T-cell (primary cell): ENCODE results near the gene SLC27A3. TPM values are rescaled to one million over a fixed set of nuclear protein-coding genes. Genes with fewer than 3 reads are reported as not detected.

Experiments
- ATAC-seq, 4 experiments: fragments of 200-7000 bp in 3 of 4; fragments of 150-1000 bp in 1 of 4; cut with Tn5 transposase; replicated peaks in 1 of 4; 1 replicate in 3 of 4; 2 replicates in 1 of 4; pipeline ENCODE4 v1.10.0; 2021; ENCODE audit warnings: moderate library complexity in 3 of 4, mild to moderate bottlenecking in 2 of 4, moderate number of reproducible peaks in 1 of 4
- CTCF ChIA-PET, 2 donors: fragments of 300-600 bp; sonication (Branson Sonifier 250); formaldehyde crosslinking; loops; one replicate each; lab custom pipeline; 2022; ENCODE audit warnings: antibody characterized with exemption in 2 of 2; lab: Charles Lee
- POLR2A ChIA-PET, 2 donors: fragments of 300-600 bp; sonication (Branson Sonifier 250); formaldehyde crosslinking; loops; one replicate each; lab custom pipeline; 2022; ENCODE audit warnings: antibody characterized with exemption in 2 of 2; lab: Charles Lee
- DNase-seq, 35 experiments: peaks; one replicate each; pipeline versions ENCODE4 v3.0.0 to v3.0.0-alpha.2; 2013 to 2023
- H3K27ac ChIP-seq: one replicate; pipeline ENCODE4 v1.5.1; 2013; ENCODE audit warnings: low read length
- H3K27me3 ChIP-seq, 2 experiments: replicated peaks in 1 of 2; 1 replicate in 1 of 2; 2 replicates in 1 of 2; pipeline versions ENCODE4 v1.6.1 to v1.7.0; 2013; ENCODE audit warnings: low read length in 1 of 2, mixed read lengths in 1 of 2; ENCODE audit not compliant: control insufficient read depth in 2 of 2, insufficient read depth in 2 of 2; ENCODE audit errors: extremely low read depth in 1 of 2
- H3K36me3 ChIP-seq, 2 donors: 1 replicate in 1 of 2; 2 replicates in 1 of 2; pipeline versions ENCODE4 v1.6.1 to v1.7.0; 2013; ENCODE audit warnings: low read length in 1 of 2; ENCODE audit not compliant: control insufficient read depth in 2 of 2, insufficient read depth in 1 of 2; ENCODE audit errors: extremely low read depth in 1 of 2
- H3K4me1 ChIP-seq, 2 experiments: 1 replicate in 1 of 2; 2 replicates in 1 of 2; pipeline versions ENCODE4 v1.6.1 to v1.7.0; 2013; ENCODE audit warnings: low read length in 2 of 2, mixed read lengths in 1 of 2; ENCODE audit not compliant: insufficient read depth in 2 of 2, control insufficient read depth in 1 of 2; ENCODE audit errors: extremely low read depth in 1 of 2
- H3K4me3 ChIP-seq, 2 donors: 1 replicate in 1 of 2; 2 replicates in 1 of 2; pipeline versions ENCODE4 v1.5.1 to v1.7.0; 2013; ENCODE audit warnings: mild to moderate bottlenecking in 2 of 2, low read length in 1 of 2, moderate library complexity in 1 of 2; ENCODE audit not compliant: control insufficient read depth in 1 of 2; ENCODE audit errors: extremely low read depth in 1 of 2
- H3K9me3 ChIP-seq: 2 replicates; pipeline ENCODE4 v1.7.0; 2013
- H3K27ac Mint-ChIP-seq, 2 donors: one replicate each; pipeline ENCODE4 v1.8.0; 2020 to 2021; ENCODE audit warnings: mild to moderate bottlenecking in 2 of 2, mixed read lengths in 2 of 2
- H3K27me3 Mint-ChIP-seq, 2 donors: one replicate each; pipeline ENCODE4 v1.8.0; 2021 to 2022; ENCODE audit warnings: mixed read lengths in 2 of 2
- H3K36me3 Mint-ChIP-seq: one replicate; pipeline ENCODE4 v1.8.0; 2021; ENCODE audit warnings: mixed read lengths
- H3K4me1 Mint-ChIP-seq, 3 donors: one replicate each; pipeline ENCODE4 v1.8.0; 2020 to 2022; ENCODE audit warnings: mixed read lengths in 3 of 3, mild to moderate bottlenecking in 1 of 3
- H3K4me3 Mint-ChIP-seq, 3 donors: one replicate each; pipeline ENCODE4 v1.8.0; 2020 to 2022; ENCODE audit warnings: mild to moderate bottlenecking in 3 of 3, mixed read lengths in 3 of 3, moderate library complexity in 3 of 3
- H3K9me3 Mint-ChIP-seq, 3 donors: one replicate each; pipeline ENCODE4 v1.8.0; 2020 to 2022; ENCODE audit warnings: mixed read lengths in 3 of 3
- WGBS: methylation state at CpG from one replicate; pipeline ENCODE4 v1.1.5; 2013; ENCODE audit warnings: missing lambda C conversion rate; ENCODE audit not compliant: insufficient coverage; 5-methylcytosine and 5-hydroxymethylcytosine counted together
- total RNA-seq, 35 experiments: library from RNA in 6 of 35; stranded (reverse) in 6 of 35; fragments of 120-200 nt in 1 of 35; gene quantifications; one replicate each; pipeline versions ENCODE4 v1.2.1 to v1.2.4 and lab custom pipeline; 2013 to 2026

SLC27A3 gene
- total RNA-seq, 5 donors from 2014 or later (not counting 1 experiment from before 2014, with no cell fraction given), result 11.0 to 24.5 (median 18.9) TPM

DNA sequence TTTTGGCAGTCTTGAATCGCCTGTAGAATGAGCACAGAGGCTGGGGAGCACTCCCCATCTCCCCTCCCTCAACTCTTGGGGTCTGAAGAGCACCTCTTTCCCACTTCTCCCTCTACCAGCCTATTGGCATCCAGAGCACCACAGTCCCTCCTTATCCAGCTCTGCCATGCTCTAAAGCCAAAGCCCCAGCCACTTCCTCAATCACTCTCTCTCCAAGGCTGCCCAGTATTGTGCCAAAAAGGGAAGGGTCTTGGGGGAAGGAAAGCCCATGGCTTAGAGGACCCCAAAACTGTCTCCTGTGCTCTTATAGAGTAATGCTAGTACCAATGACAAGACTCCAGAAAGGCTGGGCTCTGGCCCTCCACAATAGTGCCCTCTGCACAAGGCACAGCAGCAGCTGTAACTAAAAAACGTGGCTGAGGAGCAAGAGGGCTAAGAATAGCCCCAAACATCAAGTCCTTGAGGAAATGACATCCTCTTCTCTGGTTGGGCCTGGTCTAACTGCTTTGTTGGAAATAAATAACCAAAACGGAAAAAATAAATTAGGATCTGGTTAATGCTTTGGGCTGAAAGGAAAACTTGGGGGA is 28.4 kb downstream of the SLC27A3 start:
- CTCF ChIA-PET, result no interaction called here
- Mint-ChIP-seq H3K4me1 (peaks cover 27 to 45% (median 34%) of the 10 kb centered on the region in 3 donors), H3K36me3 (peaks cover 11% of the 10 kb centered on the region), H3K4me3 (no peak overlapping the region), H3K27me3 (no peaks in the 10 kb centered on the region), H3K27ac (peak overlapping the region; percentile 51 to 56), H3K9me3 (no peaks in the 10 kb centered on the region)
- POLR2A ChIA-PET, result no interaction called here
- WGBS, result 82% methylated on average over 2 of the region's 3 CpGs
- H3K4me3 ChIP-seq, result no peak overlapping the region
- H3K27ac ChIP-seq, result peak overlapping the region; percentile 13
- no peak for ATAC-seq
- DNase-seq, result no peak
- H3K9me3 ChIP-seq, result no peaks in the 10 kb centered on the region
- peaks cover 2 to 25% of the 10 kb centered on the region in 2 experiments for H3K4me1 ChIP-seq
- peaks cover 7 to 15% of the 10 kb centered on the region in 2 donors for H3K36me3 ChIP-seq
- no peaks in the 10 kb centered on the region for H3K27me3 ChIP-seq

DNA sequence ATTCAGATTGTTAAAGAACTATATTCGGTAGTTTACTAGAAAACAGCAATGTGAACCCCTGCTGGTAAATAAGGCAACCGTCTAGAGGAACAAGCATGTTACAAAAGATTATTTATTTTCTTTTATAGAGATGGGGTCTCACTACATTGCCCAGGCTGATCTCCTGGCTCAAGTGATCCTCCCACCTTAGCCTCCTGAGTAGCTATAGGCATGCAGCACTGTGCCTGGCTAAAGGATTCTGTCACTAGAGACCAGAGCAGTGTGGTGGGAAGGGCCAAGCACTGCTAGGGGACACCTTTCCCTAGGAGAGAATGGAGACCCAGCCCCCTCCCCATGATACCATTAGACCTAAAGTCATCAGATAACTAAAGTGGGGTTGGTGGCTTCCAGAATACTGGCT is 28.9 kb downstream of the SLC27A3 start:
- DNase-seq, result no peak
- no CpG with 5 or more reads among the region's 2 CpGs for WGBS
- no peak for ATAC-seq
- Histone ChIP-seq H3K9me3 (no peaks in the 10 kb centered on the region), H3K4me3 (no peak overlapping the region), H3K36me3 (peaks cover 9 to 20% of the 10 kb centered on the region in 2 donors), H3K27me3 (no peaks in the 10 kb centered on the region), H3K27ac (peak overlapping the region; percentile 94), H3K4me1 (peaks cover 2 to 25% of the 10 kb centered on the region in 2 experiments)
- Mint-ChIP-seq H3K27ac (peak overlapping the region; percentile 80 to 82), H3K27me3 (no peaks in the 10 kb centered on the region), H3K4me3 (no peak overlapping the region), H3K4me1 (peaks cover 27 to 45% (median 34%) of the 10 kb centered on the region in 3 donors), H3K36me3 (peaks cover 11% of the 10 kb centered on the region), H3K9me3 (no peaks in the 10 kb centered on the region)
- ChIA-PET POLR2A (interaction anchor here in 1 of 2 donors (0.6 to 0.7 kb wide), 2 partner anchors 79 to 388 kb away, joined by 3 to 4 read pairs; partner anchors contain the start of gene TPM3), CTCF (interaction anchor here in 1 of 2 donors (0.8 to 1.7 kb wide), 4 partner anchors 119 to 531 kb away, joined by 3 to 6 read pairs (median 4); partner anchors contain the start of genes GATAD2B and RAB13)

DNA sequence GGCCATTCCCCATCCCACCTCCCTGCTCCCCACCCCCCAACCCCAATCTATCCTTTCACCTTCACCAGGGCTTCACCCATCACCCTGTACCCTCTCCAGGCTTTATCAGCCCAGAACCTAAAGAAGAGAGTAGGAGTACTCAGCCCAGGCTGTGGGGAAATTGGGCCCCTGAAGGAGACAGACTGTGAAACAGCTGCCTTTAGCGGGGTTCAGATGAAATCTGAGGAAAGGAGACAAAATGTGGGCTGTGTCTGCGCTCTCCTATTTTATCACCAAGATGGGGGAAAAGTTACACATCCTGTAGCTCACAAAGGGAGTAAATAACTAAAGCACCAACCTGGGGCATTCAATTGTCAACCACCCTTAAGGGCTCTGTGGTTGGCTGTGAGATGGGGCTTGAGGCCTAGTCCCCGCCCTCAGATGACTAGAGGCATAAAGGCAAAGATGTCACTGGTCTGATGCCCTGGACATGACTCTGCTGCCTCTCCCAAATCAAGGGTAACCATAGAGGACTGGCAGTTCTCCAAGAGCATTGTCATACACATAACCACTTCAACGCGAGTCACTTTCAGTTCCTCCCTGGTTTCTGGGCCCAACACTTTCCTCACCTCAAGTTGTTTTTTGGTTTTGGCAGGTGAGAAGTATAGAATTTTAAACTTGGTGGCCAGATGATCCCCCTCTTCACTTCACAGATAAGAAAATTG is 30.0 kb downstream of the SLC27A3 start:
- Mint-ChIP-seq H3K36me3 (peaks cover 22% of the 10 kb centered on the region), H3K9me3 (no peaks in the 10 kb centered on the region), H3K4me1 (peaks cover 27 to 45% (median 34%) of the 10 kb centered on the region in 3 donors), H3K4me3 (peak overlapping the region in 2 of 3 donors; percentile 0 to 9), H3K27me3 (no peaks in the 10 kb centered on the region), H3K27ac (peak overlapping the region; percentile 87 to 88)
- Histone ChIP-seq H3K27ac (peak overlapping the region; percentile 94), H3K4me1 (peaks cover 2 to 25% of the 10 kb centered on the region in 2 experiments), H3K27me3 (no peaks in the 10 kb centered on the region), H3K9me3 (no peaks in the 10 kb centered on the region), H3K4me3 (no peak overlapping the region), H3K36me3 (peaks cover 9 to 30% of the 10 kb centered on the region in 2 donors)
- WGBS, result 40% methylated on average over 1 of the region's 5 CpGs
- DNase-seq, result peak in 34 of 35 experiments; percentile 34 to 91 (median 72)
- ATAC-seq, result peak; percentile 84 to 94 (median 88)
- CTCF ChIA-PET, result interaction anchor here in 1 of 2 donors (0.6 to 1.7 kb wide), 5 partner anchors 9 to 530 kb away, joined by 3 to 6 read pairs (median 4); partner anchors contain the start of genes GATAD2B and RAB13
- POLR2A ChIA-PET, result interaction anchor here (0.6 to 0.8 kb wide), 3 partner anchors 21 to 182 kb away, joined by 3 to 13 read pairs (median 5); no protein-coding TSS in a partner anchor

DNA sequence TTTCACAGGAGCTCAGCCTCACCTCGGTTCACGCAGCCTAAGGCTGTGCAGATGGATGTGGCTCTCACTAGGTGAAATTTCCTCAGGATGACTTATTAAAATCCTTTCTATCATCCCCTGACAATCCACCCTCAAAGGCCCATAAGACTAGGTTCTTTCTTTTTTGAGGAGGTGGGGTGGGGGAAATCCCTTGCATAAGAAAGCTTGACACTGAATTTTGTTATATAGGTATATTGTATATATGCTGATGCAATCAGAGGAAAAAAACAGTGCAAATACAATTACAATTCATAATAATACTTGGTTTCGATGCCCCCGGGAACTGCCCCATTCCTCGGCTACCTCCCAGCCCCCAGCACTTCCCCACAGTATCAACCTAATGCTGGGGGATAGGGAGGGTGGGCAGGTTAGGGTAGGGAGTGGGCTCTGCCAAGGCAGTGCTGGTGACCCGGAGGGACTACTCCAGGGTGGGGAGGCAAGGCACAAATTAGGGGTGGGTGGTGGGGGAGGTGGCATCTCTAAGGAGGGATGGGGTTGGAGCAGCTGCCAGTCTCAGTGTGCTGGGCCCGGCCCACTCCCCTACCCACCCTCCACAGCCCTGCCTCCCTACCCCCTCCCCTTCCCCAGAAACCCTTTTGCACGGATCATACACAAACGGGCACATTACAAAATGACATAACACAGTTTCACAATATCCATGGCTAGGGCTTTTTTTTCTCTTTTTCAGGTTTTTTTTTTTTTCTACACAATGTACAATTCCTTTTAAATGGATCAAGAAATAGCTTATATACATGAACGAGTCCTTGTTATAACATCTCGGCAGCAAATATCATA is 30.9 kb downstream of the SLC27A3 start:
- WGBS, result no CpG with 5 or more reads among the region's 11 CpGs
- ATAC-seq (peak in 1 of 4 experiments; percentile 3), DNase-seq (peak in 1 of 35 experiments; percentile 28)
- ChIA-PET CTCF (interaction anchor here (0.5 to 0.8 kb wide), 5 partner anchors 9 to 128 kb away, joined by 3 to 7 read pairs (median 3); no protein-coding TSS in a partner anchor), POLR2A (interaction anchor here (0.6 to 1.1 kb wide), 4 partner anchors 22 to 184 kb away, joined by 3 to 13 read pairs (median 6); no protein-coding TSS in a partner anchor)
- Histone ChIP-seq H3K4me1 (peaks cover 2 to 25% of the 10 kb centered on the region in 2 experiments), H3K27me3 (no peaks in the 10 kb centered on the region), H3K9me3 (no peaks in the 10 kb centered on the region), H3K4me3 (no peak overlapping the region), H3K36me3 (peaks cover 9 to 35% of the 10 kb centered on the region in 2 donors), H3K27ac (peak overlapping the region; percentile 94)
- H3K4me3 Mint-ChIP-seq, result peak overlapping the region in 1 of 3 donors; percentile 9
- H3K27ac Mint-ChIP-seq, result peak overlapping the region; percentile 87 to 88
- peaks cover 24% of the 10 kb centered on the region for H3K36me3 Mint-ChIP-seq
- H3K9me3 Mint-ChIP-seq, result no peaks in the 10 kb centered on the region
- peaks cover 27 to 45% (median 34%) of the 10 kb centered on the region in 3 donors for H3K4me1 Mint-ChIP-seq
- H3K27me3 Mint-ChIP-seq, result no peaks in the 10 kb centered on the region

DNA sequence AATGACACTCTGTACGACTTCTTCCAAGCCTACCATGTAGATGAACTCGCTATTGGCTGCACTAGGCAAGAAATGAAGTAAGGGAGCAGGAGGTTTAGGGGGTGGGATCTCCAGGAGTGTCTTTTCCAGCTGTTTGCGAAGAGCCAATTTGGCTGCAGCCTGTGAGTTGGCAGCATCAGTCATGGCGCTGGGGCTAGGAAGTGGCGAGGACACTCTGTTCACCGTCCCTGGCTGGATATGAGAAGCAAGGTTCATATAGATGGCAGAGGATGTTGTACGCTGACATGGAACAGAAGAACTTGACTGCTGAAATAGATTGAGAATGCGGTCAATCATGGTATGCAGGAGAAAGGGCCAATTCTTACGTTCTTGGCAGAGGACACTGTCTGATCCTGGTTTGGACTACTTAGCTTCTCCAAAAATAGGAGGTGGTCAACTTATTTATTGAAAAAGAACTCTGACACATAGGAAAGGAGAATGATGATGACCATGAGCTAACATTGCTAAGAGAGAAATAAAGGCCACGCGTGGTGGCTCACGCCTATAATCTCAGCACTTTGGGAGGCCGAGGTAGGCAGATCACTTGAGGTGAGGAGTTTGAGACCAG is 41.2 kb downstream of the SLC27A3 start:
- H3K4me3 ChIP-seq, result no peak overlapping the region
- no peaks in the 10 kb centered on the region for H3K27me3 ChIP-seq
- 97% methylated on average over 12 of the region's 13 CpGs for WGBS
- no peaks in the 10 kb centered on the region for H3K9me3 ChIP-seq
- Mint-ChIP-seq H3K4me3 (no peak overlapping the region), H3K27ac (peak overlapping the region in 1 of 2 donors; percentile 17), H3K4me1 (no peaks in the 10 kb centered on the region), H3K9me3 (no peaks in the 10 kb centered on the region), H3K36me3 (peaks cover 46% of the 10 kb centered on the region), H3K27me3 (no peaks in the 10 kb centered on the region)
- CTCF ChIA-PET, result interaction anchor here in 1 of 2 donors (0.6 kb wide), 1 partner anchor 50 kb away, joined by 8 read pairs; no protein-coding TSS in a partner anchor
- DNase-seq (no peak), ATAC-seq (no peak)
- no peaks in the 10 kb centered on the region for H3K4me1 ChIP-seq
- POLR2A ChIA-PET, result interaction anchor here in 1 of 2 donors (0.6 kb wide), 1 partner anchor 89 kb away, joined by 6 read pairs; no protein-coding TSS in a partner anchor
- H3K36me3 ChIP-seq, result peaks cover 14 to 74% of the 10 kb centered on the region in 2 donors
- no peak overlapping the region for H3K27ac ChIP-seq
